ENCODE measurements around the gene AAK1. TPM values are rescaled to one million over a fixed set of nuclear protein-coding genes. Genes with fewer than 3 reads are reported as not detected.
"Not testable (repeated sequence)": the region's sequence is repeated elsewhere in the genome, so short reads cannot be mapped to it uniquely, and the experiment has no call there.

AAK1 gene
- total RNA-seq, 1 experiment from 2014 or later = 35.6 TPM

GRCh38 chr2:69665152-69665551, 21.6 kb upstream of the AAK1 start:
- Mint-ChIP-seq H3K4me1 (peaks cover 4% of the 10 kb centered on the region; the same call in 1 of the 2 replicates), H3K9me3 (peaks cover 10% of the 10 kb centered on the region), H3K36me3 (no peaks in the 10 kb centered on the region), H3K4me3 (no peak overlapping the region), H3K27me3 (ENCODE audit: low read depth) (no peaks in the 10 kb centered on the region), H3K27ac (no peak overlapping the region)
- DNase-seq (ENCODE audit: low spot score) (no peak), ATAC-seq (no peak)
- CTCF ChIA-PET = no interaction called here
- TF ChIP-seq NR3C1 (CRISPR knock-in tag; conservative IDR thresholded peaks at IDR 0.05; ENCODE audit: low read depth) = no peak
- no peak for TF ChIP-seq GABPB1 (CRISPR knock-in tag; IDR thresholded peaks at IDR 0.05)
- TF ChIP-seq ZNF263 (CRISPR knock-in tag; IDR thresholded peaks at IDR 0.05; ENCODE audit: low read depth) = no peak
- no peak for TF ChIP-seq NFATC4 (CRISPR knock-in tag; IDR thresholded peaks at IDR 0.05)
- no peak for TF ChIP-seq MXD4 (CRISPR knock-in tag; IDR thresholded peaks at IDR 0.05; ENCODE audit: borderline replicate concordance)
- no peak for TF ChIP-seq FOXP4 (CRISPR knock-in tag; IDR thresholded peaks at IDR 0.05)
- TF ChIP-seq CREB1 (CRISPR knock-in tag; IDR thresholded peaks at IDR 0.05) = no peak
- no peak for TF ChIP-seq ZNF219 (CRISPR knock-in tag; IDR thresholded peaks at IDR 0.05; ENCODE audit: borderline replicate concordance)
- TF ChIP-seq GTF2I (CRISPR knock-in tag; conservative IDR thresholded peaks at IDR 0.05) = no peak
- no peak for TF ChIP-seq CDX4 (CRISPR knock-in tag; IDR thresholded peaks at IDR 0.05; ENCODE audit: borderline replicate concordance)
- TF ChIP-seq NR2C2 (CRISPR knock-in tag; IDR thresholded peaks at IDR 0.05) = no peak
- TF ChIP-seq STAT6 (CRISPR knock-in tag; conservative IDR thresholded peaks at IDR 0.05; ENCODE audit: low read depth) = no peak
- POLR2A ChIA-PET = no interaction called here

GRCh38 chr2:69663860-69664259, 20.3 kb upstream of the AAK1 start:
- Mint-ChIP-seq H3K27me3 (ENCODE audit: low read depth) (no peaks in the 10 kb centered on the region), H3K36me3 (no peaks in the 10 kb centered on the region), H3K4me1 (peaks cover 4% of the 10 kb centered on the region; the same call in 1 of the 2 replicates), H3K27ac (no peak overlapping the region), H3K4me3 (no peak overlapping the region), H3K9me3 (peaks cover 10% of the 10 kb centered on the region)
- CTCF ChIA-PET = no interaction called here
- no peak for DNase-seq (ENCODE audit: low spot score)
- TF ChIP-seq ZNF425 (CRISPR knock-in tag; conservative IDR thresholded peaks at IDR 0.05) = no peak
- TF ChIP-seq CREB1 (CRISPR knock-in tag; IDR thresholded peaks at IDR 0.05) = no peak
- TF ChIP-seq ZNF532 (CRISPR knock-in tag; IDR thresholded peaks at IDR 0.05; ENCODE audit: borderline replicate concordance) = no peak
- peak; percentile 73; the same call in 1 of the 2 replicates for TF ChIP-seq ZNF317 (CRISPR knock-in tag; IDR thresholded peaks at IDR 0.05; ENCODE audit: borderline replicate concordance, low read depth)
- POLR2A ChIA-PET = no interaction called here
- ATAC-seq = no peak

- H3K36me3 Mint-ChIP-seq; H3K4me1 Mint-ChIP-seq; H3K4me3 Mint-ChIP-seq; DNase-seq (ENCODE audit: low spot score); H3K27me3 Mint-ChIP-seq (ENCODE audit: low read depth); H3K27ac Mint-ChIP-seq; ATAC-seq; POLR2A ChIA-PET: not testable (repeated sequence)
- CTCF ChIA-PET = interaction anchor here (0.7 kb wide), 2 partner anchors 15 to 73 kb away, joined by 3 to 4 read pairs; no protein-coding TSS in a partner anchor
- peaks cover 10% of the 10 kb centered on the region for H3K9me3 Mint-ChIP-seq
Observed at GRCh38 chr2:69662547-69662946, 19.0 kb upstream of the AAK1 start.
